ENCODE measurements around the gene FOXL2.

DNA sequence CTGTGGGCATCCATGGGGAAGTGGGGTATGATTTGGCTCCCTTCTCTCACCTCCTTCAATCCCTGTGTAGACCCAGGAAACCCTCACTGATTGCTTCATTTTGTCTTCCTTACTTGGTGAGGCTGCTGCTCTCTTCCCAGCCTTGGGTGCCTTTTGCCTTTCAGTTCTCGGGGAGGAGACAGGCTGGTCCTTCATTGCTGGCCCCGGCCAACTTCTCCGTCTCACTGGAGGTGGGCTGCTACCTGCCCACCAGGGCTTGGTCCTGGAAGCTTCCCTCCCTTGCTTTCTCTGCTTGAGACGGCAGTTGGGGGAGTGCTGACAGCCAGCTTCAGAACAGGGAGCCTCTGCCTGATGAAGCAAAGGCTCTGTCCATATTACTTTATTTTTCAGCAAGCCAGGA lies 4.7 kb downstream of the FOXL2 start:
- no peak for TF ChIP-seq POLR2A (IDR thresholded peaks at IDR 0.05)
- TF ChIP-seq, protein P1, sequence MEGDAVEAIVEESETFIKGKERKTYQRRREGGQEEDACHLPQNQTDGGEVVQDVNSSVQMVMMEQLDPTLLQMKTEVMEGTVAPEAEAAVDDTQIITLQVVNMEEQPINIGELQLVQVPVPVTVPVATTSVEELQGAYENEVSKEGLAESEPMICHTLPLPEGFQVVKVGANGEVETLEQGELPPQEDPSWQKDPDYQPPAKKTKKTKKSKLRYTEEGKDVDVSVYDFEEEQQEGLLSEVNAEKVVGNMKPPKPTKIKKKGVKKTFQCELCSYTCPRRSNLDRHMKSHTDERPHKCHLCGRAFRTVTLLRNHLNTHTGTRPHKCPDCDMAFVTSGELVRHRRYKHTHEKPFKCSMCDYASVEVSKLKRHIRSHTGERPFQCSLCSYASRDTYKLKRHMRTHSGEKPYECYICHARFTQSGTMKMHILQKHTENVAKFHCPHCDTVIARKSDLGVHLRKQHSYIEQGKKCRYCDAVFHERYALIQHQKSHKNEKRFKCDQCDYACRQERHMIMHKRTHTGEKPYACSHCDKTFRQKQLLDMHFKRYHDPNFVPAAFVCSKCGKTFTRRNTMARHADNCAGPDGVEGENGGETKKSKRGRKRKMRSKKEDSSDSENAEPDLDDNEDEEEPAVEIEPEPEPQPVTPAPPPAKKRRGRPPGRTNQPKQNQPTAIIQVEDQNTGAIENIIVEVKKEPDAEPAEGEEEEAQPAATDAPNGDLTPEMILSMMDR (IDR thresholded peaks at IDR 0.05): no peak
